H9 (cell line): ENCODE results near the gene TMPRSS15. TPM values are rescaled to one million over a fixed set of nuclear protein-coding genes. Genes with fewer than 3 reads are reported as not detected.
"Not testable (repeated sequence)": the region's sequence is repeated elsewhere in the genome, so short reads cannot be mapped to it uniquely, and the experiment has no call there.

Source experiments
- DNase-seq: peaks from one replicate; pipeline ENCODE4 v3.0.0-alpha.2; 2017
- H2AFZ ChIP-seq: one replicate; pipeline ENCODE4 v1.6.1; 2013; ENCODE audit warnings: mild to moderate bottlenecking, low read length, control low read depth, moderate library complexity
- H2AK5ac ChIP-seq: 2 replicates; pipeline ENCODE4 v1.6.1; 2013; ENCODE audit warnings: low read length, control low read depth, mixed read lengths; ENCODE audit not compliant: insufficient read length
- H2BK120ac ChIP-seq: one replicate; pipeline ENCODE4 v1.6.1; 2013; ENCODE audit warnings: low read depth, mild to moderate bottlenecking, low read length, control low read depth, inconsistent platforms; ENCODE audit not compliant: poor library complexity, severe bottlenecking
- H2BK12ac ChIP-seq: 2 replicates; pipeline ENCODE4 v1.6.1; 2013; ENCODE audit warnings: low read length, control low read depth, mixed read lengths, low read depth; ENCODE audit not compliant: insufficient read length
- H2BK15ac ChIP-seq: 2 replicates; pipeline ENCODE4 v1.6.1; 2013; ENCODE audit warnings: low read depth, low read length, control low read depth
- H2BK20ac ChIP-seq: one replicate; pipeline ENCODE4 v1.6.1; 2013; ENCODE audit warnings: low read depth, mild to moderate bottlenecking, low read length, control low read depth, inconsistent platforms; ENCODE audit not compliant: poor library complexity, severe bottlenecking
- H2BK5ac ChIP-seq: 2 replicates; pipeline ENCODE4 v1.6.1; 2013; ENCODE audit warnings: low read length, control low read depth, mixed read lengths; ENCODE audit not compliant: insufficient read length
- H3K14ac ChIP-seq: 2 replicates; pipeline ENCODE4 v1.6.1; 2013; ENCODE audit warnings: low read length, control low read depth; ENCODE audit not compliant: insufficient read depth
- H3K18ac ChIP-seq: 2 replicates; pipeline ENCODE4 v1.6.1; 2013; ENCODE audit warnings: low read depth, mild to moderate bottlenecking, mixed read lengths, low read length, control low read depth; ENCODE audit not compliant: insufficient read length
- H3K23ac ChIP-seq: 2 replicates; pipeline ENCODE4 v1.6.1; 2013; ENCODE audit warnings: low read length, control low read depth, mixed read lengths, low read depth; ENCODE audit not compliant: insufficient read length
- H3K23me2 ChIP-seq: 2 replicates; pipeline ENCODE4 v1.6.1; 2013; ENCODE audit warnings: low read depth, mild to moderate bottlenecking, mixed read lengths, low read length, control low read depth; ENCODE audit not compliant: insufficient read length, poor library complexity, severe bottlenecking
- H3K27ac ChIP-seq: 2 replicates; pipeline ENCODE4 v1.5.1; 2013; ENCODE audit warnings: low read length, control low read depth, mixed read lengths, low read depth; ENCODE audit not compliant: insufficient read length
- H3K27me3 ChIP-seq: 2 replicates; pipeline ENCODE4 v1.6.1; 2013; ENCODE audit warnings: low read length, control low read depth, inconsistent platforms; ENCODE audit not compliant: insufficient read depth
- H3K4ac ChIP-seq: 2 replicates; pipeline ENCODE4 v1.6.1; 2013; ENCODE audit warnings: low read depth, mild to moderate bottlenecking, control low read depth, inconsistent platforms, low read length, moderate library complexity
- H3K4me1 ChIP-seq: 2 replicates; pipeline ENCODE4 v1.6.1; 2013; ENCODE audit warnings: low read length, control low read depth, inconsistent platforms; ENCODE audit not compliant: insufficient read depth
- H3K4me2 ChIP-seq: 2 replicates; pipeline ENCODE4 v1.6.1; 2013; ENCODE audit warnings: low read length, control low read depth, mixed read lengths; ENCODE audit not compliant: insufficient read length, insufficient read depth
- H3K56ac ChIP-seq: 2 replicates; pipeline ENCODE4 v1.6.1; 2013; ENCODE audit warnings: low read depth, mild to moderate bottlenecking, mixed read lengths, low read length, control low read depth; ENCODE audit not compliant: insufficient read length
- H3K79me1 ChIP-seq: 2 replicates; pipeline ENCODE4 v1.6.1; 2013; ENCODE audit warnings: low read depth, mild to moderate bottlenecking, moderate library complexity, low read length, control low read depth, inconsistent platforms; ENCODE audit not compliant: insufficient read depth, poor library complexity, severe bottlenecking
- H3K79me2 ChIP-seq: 2 replicates; pipeline ENCODE4 v1.6.1; 2013; ENCODE audit warnings: low read length, control low read depth, inconsistent platforms; ENCODE audit not compliant: insufficient read depth
- H3K9ac ChIP-seq: 2 replicates; pipeline ENCODE4 v1.6.1; 2013; ENCODE audit warnings: low read length, control low read depth, mixed read lengths; ENCODE audit not compliant: insufficient read length; ENCODE audit errors: extremely low read depth
- H3K9me3 ChIP-seq: one replicate; pipeline ENCODE4 v1.6.1; 2013; ENCODE audit warnings: low read depth, low read length, inconsistent platforms; ENCODE audit not compliant: control insufficient read depth
- H3T11ph ChIP-seq: one replicate; pipeline ENCODE4 v1.6.1; 2013; ENCODE audit warnings: mild to moderate bottlenecking, low read length, control low read depth, inconsistent platforms
- H4K20me1 ChIP-seq: one replicate; pipeline ENCODE4 v1.6.1; 2013; ENCODE audit not compliant: control insufficient read depth, insufficient read length, insufficient read depth
- H4K5ac ChIP-seq: 2 replicates; pipeline ENCODE4 v1.6.1; 2013; ENCODE audit warnings: low read depth, mild to moderate bottlenecking, mixed read lengths, low read length, control low read depth; ENCODE audit not compliant: insufficient read length
- H4K8ac ChIP-seq: replicated peaks from 2 replicates; pipeline ENCODE4 v1.6.1; 2013; ENCODE audit warnings: low read length, control low read depth, mixed read lengths, low read depth; ENCODE audit not compliant: insufficient read length
- H4K91ac ChIP-seq: 2 replicates; pipeline ENCODE4 v1.6.1; 2013; ENCODE audit warnings: low read depth, mild to moderate bottlenecking, moderate library complexity, mixed read lengths, low read length, control low read depth; ENCODE audit not compliant: insufficient read length
- H3K27ac Mint-ChIP-seq, 3 experiments: 2 replicates in 2 of 3; 3 replicates in 1 of 3; pipeline ENCODE4 v1.8.0; 2020 to 2021; ENCODE audit warnings: mixed read lengths in 3 of 3, mild to moderate bottlenecking in 1 of 3, moderate library complexity in 1 of 3
- H3K27me3 Mint-ChIP-seq: 2 replicates; pipeline ENCODE4 v1.8.0; 2021; ENCODE audit warnings: low read depth, mild to moderate bottlenecking, moderate library complexity, mixed read lengths
- H3K36me3 Mint-ChIP-seq, 3 experiments: 2 replicates in 2 of 3; 3 replicates in 1 of 3; pipeline ENCODE4 v1.8.0; 2020 to 2021; ENCODE audit warnings: low read depth in 3 of 3, mixed read lengths in 3 of 3; ENCODE audit not compliant: insufficient read depth in 1 of 3
- H3K4me1 Mint-ChIP-seq, 2 experiments: 2 replicates each; pipeline ENCODE4 v1.8.0; 2020; ENCODE audit warnings: mixed read lengths in 2 of 2
- H3K4me3 Mint-ChIP-seq, 2 experiments: 2 replicates in 1 of 2; 3 replicates in 1 of 2; pipeline ENCODE4 v1.8.0; 2020 to 2021; ENCODE audit warnings: mild to moderate bottlenecking in 2 of 2, mixed read lengths in 2 of 2, moderate library complexity in 1 of 2
- H3K9me3 Mint-ChIP-seq, 2 experiments: 2 replicates in 1 of 2; 3 replicates in 1 of 2; pipeline ENCODE4 v1.8.0; 2020; ENCODE audit warnings: mild to moderate bottlenecking in 2 of 2, mixed read lengths in 2 of 2, moderate library complexity in 1 of 2
- CTCF ChIP-seq: fragments of 200-600 bp; sonication (generic); conservative IDR thresholded peaks from 3 replicates; pipeline ENCODE4 v1.8.0; 2021; ENCODE audit warnings: antibody characterized with exemption, mild to moderate bottlenecking
- WGBS: extraction: QIAGEN DNeasy Blood & Tissue Kit; methylation state at CpG from one replicate; pipeline ENCODE4 v1.1.7; 2013; ENCODE audit warnings: missing lambda C conversion rate, low lambda C conversion rate, mixed read lengths; ENCODE audit not compliant: insufficient read length; ENCODE audit errors: extremely low coverage; 5-methylcytosine and 5-hydroxymethylcytosine counted together
- total RNA-seq: library from RNA; stranded (reverse); gene quantifications from 2 replicates; pipeline ENCODE4 v1.2.1, GENCODE V29; 2021

TMPRSS15 gene
- total RNA-seq, 1 experiment from 2014 or later = not detected

- H3K4me1 ChIP-seq = no peaks in the 10 kb centered on the region
- no peak overlapping the region for H3K4ac ChIP-seq
- no peaks in the 10 kb centered on the region for H3K27me3 Mint-ChIP-seq
- H4K5ac ChIP-seq = no peak overlapping the region
- no peaks in the 10 kb centered on the region for H3K23me2 ChIP-seq
- peak; percentile 85 for TF ChIP-seq CTCF
- H3K9ac ChIP-seq = no peak overlapping the region
- H3K4me3 Mint-ChIP-seq = no peak overlapping the region
- H3K4me1 Mint-ChIP-seq = peaks cover 4 to 5% of the 10 kb centered on the region in 2 experiments; a peak in 2 of 4 replicates
- no peaks in the 10 kb centered on the region for H3K79me2 ChIP-seq
- H3K27ac ChIP-seq = no peak overlapping the region
- H2BK120ac ChIP-seq = no peak overlapping the region
- H3K27ac Mint-ChIP-seq = no peak overlapping the region
- no peaks in the 10 kb centered on the region; a peak in 1 of 5 replicates for H3K9me3 Mint-ChIP-seq
- H3K4me2 ChIP-seq = no peak overlapping the region
- H4K8ac ChIP-seq = no peak overlapping the region
- H4K91ac ChIP-seq = no peak overlapping the region
- no peaks in the 10 kb centered on the region for H4K20me1 ChIP-seq
- no peak overlapping the region for H2AK5ac ChIP-seq
- H2BK12ac ChIP-seq = no peak overlapping the region
- no peak overlapping the region for H3T11ph ChIP-seq
- DNase-seq = no peak
- H2AFZ ChIP-seq = no peak overlapping the region
- no peak overlapping the region for H3K14ac ChIP-seq
- H2BK5ac ChIP-seq = no peak overlapping the region
- no peaks in the 10 kb centered on the region for H3K36me3 Mint-ChIP-seq
- no peaks in the 10 kb centered on the region for H3K79me1 ChIP-seq
- no peak overlapping the region for H3K23ac ChIP-seq
- H3K27me3 ChIP-seq = no peaks in the 10 kb centered on the region
- no peaks in the 10 kb centered on the region for H3K9me3 ChIP-seq
- no peak overlapping the region for H3K56ac ChIP-seq
- H2BK15ac ChIP-seq = no peak overlapping the region
- no peak overlapping the region for H2BK20ac ChIP-seq
- WGBS = no CpG with 5 or more reads among the region's 1 CpG
- no peak overlapping the region for H3K18ac ChIP-seq
These were observed 18.8 kb downstream of the TMPRSS15 start for GRCh38 chr21:18384771-18385170.

GRCh38 chr21:18382934-18383619 is 20.5 kb downstream of the TMPRSS15 start:
- H3K4me1 Mint-ChIP-seq, H3K36me3 Mint-ChIP-seq, H2BK5ac ChIP-seq, H3K27ac ChIP-seq, H4K5ac ChIP-seq, H2BK120ac ChIP-seq, H4K91ac ChIP-seq, H2AK5ac ChIP-seq, H2BK15ac ChIP-seq, H2AFZ ChIP-seq, H2BK20ac ChIP-seq, DNase-seq, H3K27ac Mint-ChIP-seq, H2BK12ac ChIP-seq, H3K23me2 ChIP-seq, H3K4me3 Mint-ChIP-seq, H3K4ac ChIP-seq, H3K23ac ChIP-seq, H3K18ac ChIP-seq, H3K14ac ChIP-seq, H3K27me3 Mint-ChIP-seq, H3K79me1 ChIP-seq, H3K79me2 ChIP-seq, H4K8ac ChIP-seq, H3T11ph ChIP-seq, H3K27me3 ChIP-seq, H3K9me3 Mint-ChIP-seq, H3K56ac ChIP-seq, H3K4me1 ChIP-seq, H3K4me2 ChIP-seq, H4K20me1 ChIP-seq, H3K9ac ChIP-seq, H3K9me3 ChIP-seq: not testable (repeated sequence)
- no CpG with 5 or more reads among the region's 4 CpGs for WGBS
